Measurements from ENCODE around the gene TAF3. TPM values are rescaled to one million over a fixed set of nuclear protein-coding genes. Genes with fewer than 3 reads are reported as not detected.
A peak's percentile ranks its signal among the peaks of the same experiment; 100 is the strongest.

TAF3 gene
- polyA plus RNA-seq, 3 donors from 2014 or later = 3.5 to 13.2 (median 5.5) TPM

DNA sequence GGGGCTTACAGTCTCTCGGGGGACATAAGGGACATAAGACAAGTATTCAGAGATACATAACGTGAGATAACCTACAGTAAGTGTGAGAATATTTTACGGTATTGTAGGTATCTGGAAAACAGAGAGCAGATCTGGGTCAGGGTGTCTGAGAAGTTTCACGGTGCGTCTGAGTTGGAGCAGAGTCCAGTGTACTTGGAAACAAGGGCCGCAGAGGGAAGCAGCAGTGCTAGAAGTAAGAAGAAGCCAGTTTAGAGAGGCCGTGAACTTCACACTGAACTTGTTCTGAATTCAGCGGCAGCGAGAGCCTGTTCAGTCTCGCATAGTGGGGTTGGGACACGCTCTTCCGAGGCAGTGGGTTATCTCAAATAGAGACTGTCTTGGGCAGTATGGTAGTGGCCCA, 85.5 kb downstream of the TAF3 start:
- DNase-seq = no peak
- H3K4me3 Mint-ChIP-seq = no peak overlapping the region
- H3K27ac Mint-ChIP-seq = no peak overlapping the region
- no peaks in the 10 kb centered on the region for H3K9me3 Mint-ChIP-seq
- H3K27me3 Mint-ChIP-seq (ENCODE audit: low read depth in 3 of 3) = no peaks in the 10 kb centered on the region
- peaks cover 0 to 11% (median 4%) of the 10 kb centered on the region in 3 donors for H3K36me3 Mint-ChIP-seq
- H3K4me1 Mint-ChIP-seq = peaks cover 11 to 45% of the 10 kb centered on the region in 2 donors

DNA sequence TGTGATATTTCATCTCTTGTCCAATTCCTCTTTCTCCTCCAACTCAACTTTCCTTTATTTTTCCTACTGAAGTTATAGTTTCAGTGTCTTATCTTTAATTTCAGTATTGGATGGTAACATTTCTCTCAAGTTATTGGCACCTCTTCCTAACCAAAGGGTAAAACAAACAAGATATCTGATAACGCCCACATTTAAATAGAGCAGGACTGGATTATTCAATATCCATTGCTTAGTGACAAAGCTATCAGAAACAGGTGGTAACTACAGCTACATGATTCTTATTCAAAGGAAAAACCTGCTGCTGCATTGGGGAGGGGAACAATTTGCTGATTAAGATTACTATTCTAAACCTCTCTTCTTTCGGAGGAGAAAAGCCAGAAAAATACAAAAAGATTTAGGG, 87.8 kb downstream of the TAF3 start:
- no peaks in the 10 kb centered on the region for H3K9me3 Mint-ChIP-seq
- no peak for DNase-seq
- H3K27ac Mint-ChIP-seq = no peak overlapping the region
- H3K4me3 Mint-ChIP-seq = no peak overlapping the region
- no peaks in the 10 kb centered on the region for H3K27me3 Mint-ChIP-seq (ENCODE audit: low read depth in 3 of 3)
- H3K4me1 Mint-ChIP-seq = peaks cover 5 to 32% of the 10 kb centered on the region in 2 donors
- H3K36me3 Mint-ChIP-seq = no peaks in the 10 kb centered on the region

DNA sequence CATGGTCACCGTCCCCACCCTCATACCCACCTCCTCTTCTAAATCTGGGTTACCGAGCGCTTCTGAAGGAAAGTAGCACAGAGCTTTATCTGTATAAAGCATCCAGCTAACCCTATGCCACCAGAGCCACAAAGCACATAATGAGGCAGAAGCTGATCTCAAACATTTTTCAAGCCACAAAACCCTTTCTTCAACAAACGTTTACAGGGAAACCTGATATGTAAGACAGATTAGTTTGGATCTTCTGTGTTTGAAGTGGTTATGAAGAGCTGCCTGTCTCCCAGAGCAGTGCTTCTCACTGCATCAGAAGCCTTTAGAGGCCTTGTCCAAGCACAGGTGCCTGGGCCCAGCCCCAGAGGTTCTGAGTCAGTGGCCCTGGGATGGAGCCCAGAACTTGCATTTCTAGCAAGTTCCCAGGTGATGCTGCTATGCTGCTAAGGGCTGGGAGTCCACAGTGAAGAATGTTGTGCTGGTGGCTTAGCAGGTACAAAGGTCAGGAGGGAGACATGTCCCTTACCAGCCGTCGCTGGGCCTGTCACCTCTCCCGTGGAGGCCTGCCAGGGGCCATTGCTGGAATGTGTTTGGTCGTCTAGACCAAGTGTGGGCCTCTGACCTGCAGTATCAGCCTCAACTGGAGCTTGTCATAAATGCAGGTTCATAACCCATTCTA, 90.4 kb downstream of the TAF3 start:
- no peaks in the 10 kb centered on the region for H3K36me3 Mint-ChIP-seq
- H3K27me3 Mint-ChIP-seq (ENCODE audit: low read depth in 3 of 3) = peaks cover 0 to 2% (median 0%) of the 10 kb centered on the region in 3 donors
- DNase-seq = no peak
- H3K9me3 Mint-ChIP-seq = no peaks in the 10 kb centered on the region
- no peak overlapping the region for H3K4me3 Mint-ChIP-seq
- H3K4me1 Mint-ChIP-seq = peaks cover 10 to 35% of the 10 kb centered on the region in 2 donors
- H3K27ac Mint-ChIP-seq = no peak overlapping the region

DNA sequence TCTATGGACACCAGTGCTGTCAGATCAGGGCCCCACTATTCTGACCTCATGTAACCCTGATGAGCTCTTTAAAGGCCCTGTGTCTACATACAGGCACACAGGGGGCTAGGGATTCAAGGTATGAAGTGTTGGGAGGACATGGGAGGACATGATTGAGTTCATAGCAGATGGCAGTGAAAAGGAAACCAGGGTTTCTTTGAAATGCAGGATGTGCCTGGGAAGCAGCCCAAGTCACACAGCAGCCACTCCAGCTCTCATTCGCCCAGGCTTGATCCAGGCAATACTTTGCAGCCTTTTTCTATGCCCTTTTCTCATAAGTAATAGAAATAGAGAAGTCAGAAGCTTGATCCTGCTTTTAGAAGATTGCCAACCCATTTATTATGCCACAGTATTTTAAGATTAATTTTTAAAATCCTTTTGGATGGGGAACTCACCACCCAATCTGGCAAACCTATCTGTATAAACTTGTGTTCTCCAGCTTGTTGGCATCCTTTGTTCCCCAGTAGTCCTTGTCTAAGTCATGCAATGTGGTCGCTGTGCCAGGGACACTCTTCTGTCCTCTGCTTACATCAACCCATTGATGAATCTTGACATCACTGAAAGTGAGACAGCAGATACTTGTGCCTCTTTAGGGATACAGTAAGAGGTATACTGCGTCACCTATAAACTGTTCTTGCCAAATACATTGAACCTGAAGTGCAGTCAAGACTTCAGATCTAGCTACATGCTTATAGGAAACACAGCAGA, 95.0 kb downstream of the TAF3 start:
- H3K4me3 Mint-ChIP-seq = no peak overlapping the region
- no peak for DNase-seq
- no peaks in the 10 kb centered on the region for H3K36me3 Mint-ChIP-seq
- H3K4me1 Mint-ChIP-seq = peaks cover 6 to 10% of the 10 kb centered on the region in 2 donors
- H3K9me3 Mint-ChIP-seq = no peaks in the 10 kb centered on the region
- H3K27me3 Mint-ChIP-seq (ENCODE audit: low read depth in 3 of 3) = peaks cover 0 to 2% (median 0%) of the 10 kb centered on the region in 3 donors
- peak overlapping the region in 1 of 6 donors; percentile 7 for H3K27ac Mint-ChIP-seq

DNA sequence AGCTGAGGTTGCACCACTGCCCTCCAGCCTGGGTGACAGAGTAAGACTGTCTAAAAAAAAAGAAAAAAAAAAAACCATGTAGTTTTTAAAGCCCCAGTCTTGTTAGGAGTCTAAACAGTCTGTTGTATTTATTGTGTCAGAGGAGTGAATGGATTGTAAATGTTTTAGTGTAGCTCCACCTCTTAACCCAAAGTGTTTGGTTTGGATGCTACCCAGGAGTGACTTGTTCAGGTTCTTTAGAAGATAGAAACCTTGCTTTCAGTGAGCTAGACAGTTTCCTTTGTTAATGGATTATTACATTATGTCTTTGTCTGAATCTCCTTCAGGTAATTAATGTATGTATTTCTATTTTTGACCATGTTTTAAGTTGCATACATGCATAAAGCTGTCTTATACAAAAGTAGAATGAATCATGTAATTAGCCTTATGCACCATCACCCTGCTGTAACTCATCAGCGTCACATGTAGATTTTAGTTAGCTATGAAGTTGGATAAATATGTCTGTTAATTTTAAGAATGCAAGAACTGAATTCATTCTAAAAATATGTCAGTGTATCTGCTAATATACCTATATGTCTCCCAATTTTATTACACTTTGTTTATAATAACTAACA, 97.7 kb downstream of the TAF3 start:
- H3K4me1 Mint-ChIP-seq = peaks cover 6 to 10% of the 10 kb centered on the region in 2 donors
- H3K36me3 Mint-ChIP-seq = no peaks in the 10 kb centered on the region
- H3K4me3 Mint-ChIP-seq = no peak overlapping the region
- peaks cover 0 to 2% (median 0%) of the 10 kb centered on the region in 3 donors for H3K27me3 Mint-ChIP-seq (ENCODE audit: low read depth in 3 of 3)
- no peak for DNase-seq
- no peak overlapping the region for H3K27ac Mint-ChIP-seq
- H3K9me3 Mint-ChIP-seq = no peaks in the 10 kb centered on the region

DNA sequence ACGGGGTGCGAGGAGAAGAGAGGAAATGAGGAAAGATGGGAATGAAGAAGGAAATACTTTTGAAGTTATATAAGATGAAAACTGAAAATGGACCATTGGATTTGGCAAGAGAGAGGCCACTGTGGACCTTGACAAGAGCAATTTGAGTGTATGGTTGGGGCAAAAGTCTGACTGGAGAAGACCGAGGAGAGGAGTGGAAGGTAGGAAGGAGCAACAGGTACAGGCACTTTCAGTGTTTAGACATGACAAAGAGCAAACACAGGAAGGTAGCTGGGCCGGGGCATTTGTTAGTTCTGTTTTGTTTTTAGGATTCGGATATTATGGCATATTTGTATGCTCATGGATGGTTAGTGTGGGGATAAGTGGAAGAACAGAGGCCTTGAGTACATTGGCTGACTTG, 99.4 kb downstream of the TAF3 start:
- no peak overlapping the region for H3K4me3 Mint-ChIP-seq
- no peak overlapping the region for H3K27ac Mint-ChIP-seq
- no peaks in the 10 kb centered on the region for H3K9me3 Mint-ChIP-seq
- peaks cover 5 to 9% of the 10 kb centered on the region in 2 donors for H3K4me1 Mint-ChIP-seq
- no peaks in the 10 kb centered on the region for H3K36me3 Mint-ChIP-seq
- DNase-seq = no peak
- H3K27me3 Mint-ChIP-seq (ENCODE audit: low read depth in 3 of 3) = peaks cover 0 to 2% (median 0%) of the 10 kb centered on the region in 3 donors

DNA sequence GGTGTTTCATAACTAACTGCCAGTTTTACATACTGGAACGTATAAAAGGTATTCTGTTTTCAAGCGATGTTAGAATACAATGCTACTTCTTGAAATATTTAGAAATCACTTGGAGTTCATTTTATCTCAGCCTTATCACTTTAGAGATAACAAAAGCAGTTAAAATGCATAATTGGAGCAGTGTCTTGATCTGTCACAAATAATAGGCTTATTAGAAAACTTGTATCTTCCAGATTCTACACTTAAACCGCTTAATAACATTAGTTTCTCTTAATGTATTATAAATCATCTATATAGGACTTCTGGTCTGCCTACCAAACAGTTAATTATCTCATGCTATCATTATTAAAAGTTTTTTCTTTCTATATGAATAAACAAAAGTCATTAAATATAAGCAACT, 104.4 kb downstream of the TAF3 start:
- Mint-ChIP-seq H3K27me3 (ENCODE audit: low read depth in 3 of 3) (no peaks in the 10 kb centered on the region), H3K36me3 (no peaks in the 10 kb centered on the region), H3K9me3 (no peaks in the 10 kb centered on the region), H3K4me3 (no peak overlapping the region), H3K4me1 (peaks cover 13 to 19% of the 10 kb centered on the region in 2 donors), H3K27ac (no peak overlapping the region)
- DNase-seq = no peak

DNA sequence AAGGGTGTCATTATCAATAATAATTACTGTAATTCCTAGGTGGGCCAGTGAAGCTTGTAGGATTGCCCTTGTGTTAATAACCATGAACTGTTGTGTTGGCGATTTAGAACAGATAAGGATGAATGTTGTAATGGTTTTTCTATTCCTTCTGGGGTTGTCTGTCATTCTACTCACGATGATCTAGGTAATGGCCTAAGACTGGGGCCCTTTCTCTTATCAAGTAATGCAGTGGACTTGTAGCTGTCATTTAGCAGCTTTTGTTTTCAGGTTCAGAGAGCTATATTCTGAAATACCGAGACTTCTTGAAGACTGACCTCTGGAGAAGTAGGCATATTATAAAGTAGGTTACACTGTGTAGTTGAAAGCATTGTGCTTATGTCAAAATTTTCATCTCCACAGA, 110.2 kb downstream of the TAF3 start:
- no peaks in the 10 kb centered on the region for H3K36me3 Mint-ChIP-seq
- no peak overlapping the region for H3K4me3 Mint-ChIP-seq
- no peak for DNase-seq
- no peaks in the 10 kb centered on the region for H3K9me3 Mint-ChIP-seq
- peaks cover 14 to 29% of the 10 kb centered on the region in 2 donors for H3K4me1 Mint-ChIP-seq
- H3K27me3 Mint-ChIP-seq (ENCODE audit: low read depth in 3 of 3) = peaks cover 0 to 2% (median 0%) of the 10 kb centered on the region in 3 donors
- no peak overlapping the region for H3K27ac Mint-ChIP-seq

DNA sequence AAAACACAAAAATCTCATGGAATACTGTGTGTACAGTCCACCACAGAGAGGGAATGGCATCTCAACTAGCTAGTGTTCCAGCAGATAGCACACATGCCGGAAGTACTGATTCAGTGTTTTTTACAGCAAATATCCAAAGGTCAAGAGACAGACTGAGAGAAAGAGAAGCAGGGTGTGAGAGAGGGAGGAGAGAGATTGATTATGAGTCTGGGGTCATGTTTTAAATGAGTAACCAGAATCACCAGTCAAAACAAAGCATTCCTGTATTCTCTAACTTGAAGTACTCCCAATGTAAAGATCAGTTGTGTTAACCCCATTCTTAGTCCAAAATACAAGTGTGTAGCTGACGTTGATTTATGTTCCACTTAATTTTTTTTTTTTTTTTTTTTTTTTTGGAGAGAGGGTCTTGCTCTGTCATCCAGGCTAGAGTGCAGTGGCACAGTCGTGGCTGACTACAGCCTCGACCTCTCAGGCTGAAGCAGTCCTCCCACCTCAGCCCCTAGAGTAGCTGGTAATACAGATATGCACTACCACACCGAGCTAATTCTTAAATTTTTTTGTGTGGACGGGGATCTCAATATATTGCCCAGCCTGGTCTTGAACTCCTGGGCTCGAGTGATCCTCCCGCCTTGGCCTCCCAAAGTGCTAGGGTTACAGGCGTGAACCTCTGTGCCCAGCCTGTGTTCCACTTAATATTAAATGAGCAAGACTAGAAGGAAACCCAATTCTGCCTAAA, 114.2 kb downstream of the TAF3 start:
- Mint-ChIP-seq H3K4me1 (peaks cover 9 to 24% of the 10 kb centered on the region in 2 donors), H3K27ac (peak overlapping the region in 1 of 6 donors; percentile 55), H3K36me3 (peaks cover 3 to 15% (median 7%) of the 10 kb centered on the region in 3 donors), H3K9me3 (no peaks in the 10 kb centered on the region), H3K27me3 (ENCODE audit: low read depth in 3 of 3) (peaks cover 0 to 2% (median 0%) of the 10 kb centered on the region in 3 donors), H3K4me3 (no peak overlapping the region)
- no peak for DNase-seq

DNA sequence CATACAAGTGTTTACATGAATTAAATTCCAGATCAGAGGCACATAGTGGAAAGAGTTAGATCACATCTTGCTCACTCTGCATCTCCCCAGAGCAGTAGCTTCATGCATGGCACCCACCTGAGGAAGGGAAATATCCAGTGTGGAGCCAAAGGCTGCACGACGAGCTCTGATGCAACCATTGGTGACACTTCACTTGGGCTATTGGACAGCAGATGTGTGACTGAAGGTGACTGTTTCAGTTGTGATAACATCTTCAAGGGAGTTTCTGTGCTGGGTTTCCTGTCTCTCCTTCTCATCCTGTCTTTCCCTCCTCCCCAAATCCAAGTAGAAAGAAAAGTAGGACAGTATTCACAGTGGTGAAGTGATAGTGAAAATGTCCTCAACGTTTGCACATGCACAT, 115.0 kb downstream of the TAF3 start:
- Mint-ChIP-seq H3K9me3 (no peaks in the 10 kb centered on the region), H3K4me1 (peaks cover 11 to 26% of the 10 kb centered on the region in 2 donors), H3K27ac (peak overlapping the region in 1 of 6 donors; percentile 64), H3K4me3 (no peak overlapping the region), H3K27me3 (ENCODE audit: low read depth in 3 of 3) (peaks cover 0 to 2% (median 0%) of the 10 kb centered on the region in 3 donors), H3K36me3 (peaks cover 3 to 20% (median 10%) of the 10 kb centered on the region in 3 donors)
- no peak for DNase-seq

DNA sequence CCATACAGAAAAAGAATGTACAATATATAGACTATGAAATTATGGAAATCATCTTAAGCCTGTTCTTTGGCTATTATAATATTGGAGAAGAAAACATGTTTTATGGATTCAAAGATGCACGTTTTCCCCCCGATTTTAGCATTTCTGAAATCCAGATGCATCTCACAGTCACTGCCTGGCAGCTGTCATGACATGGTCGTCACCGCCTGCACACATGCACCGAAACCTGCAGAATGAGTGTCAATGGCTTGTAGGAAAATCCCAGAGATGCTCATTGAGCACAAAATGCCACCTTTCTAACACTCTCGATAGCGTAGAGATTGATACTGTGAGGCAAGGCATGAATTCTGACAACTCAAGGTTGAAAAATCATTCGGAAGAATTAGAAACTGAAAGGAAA, 115.5 kb downstream of the TAF3 start:
- H3K27ac Mint-ChIP-seq = no peak overlapping the region
- peaks cover 5 to 25% (median 14%) of the 10 kb centered on the region in 3 donors for H3K36me3 Mint-ChIP-seq
- H3K4me3 Mint-ChIP-seq = no peak overlapping the region
- H3K4me1 Mint-ChIP-seq = peaks cover 11 to 30% of the 10 kb centered on the region in 2 donors
- H3K9me3 Mint-ChIP-seq = peaks cover 0 to 4% (median under 1%) of the 10 kb centered on the region in 6 donors
- no peak for DNase-seq
- peaks cover 0 to 3% (median 0%) of the 10 kb centered on the region in 3 donors for H3K27me3 Mint-ChIP-seq (ENCODE audit: low read depth in 3 of 3)

DNA sequence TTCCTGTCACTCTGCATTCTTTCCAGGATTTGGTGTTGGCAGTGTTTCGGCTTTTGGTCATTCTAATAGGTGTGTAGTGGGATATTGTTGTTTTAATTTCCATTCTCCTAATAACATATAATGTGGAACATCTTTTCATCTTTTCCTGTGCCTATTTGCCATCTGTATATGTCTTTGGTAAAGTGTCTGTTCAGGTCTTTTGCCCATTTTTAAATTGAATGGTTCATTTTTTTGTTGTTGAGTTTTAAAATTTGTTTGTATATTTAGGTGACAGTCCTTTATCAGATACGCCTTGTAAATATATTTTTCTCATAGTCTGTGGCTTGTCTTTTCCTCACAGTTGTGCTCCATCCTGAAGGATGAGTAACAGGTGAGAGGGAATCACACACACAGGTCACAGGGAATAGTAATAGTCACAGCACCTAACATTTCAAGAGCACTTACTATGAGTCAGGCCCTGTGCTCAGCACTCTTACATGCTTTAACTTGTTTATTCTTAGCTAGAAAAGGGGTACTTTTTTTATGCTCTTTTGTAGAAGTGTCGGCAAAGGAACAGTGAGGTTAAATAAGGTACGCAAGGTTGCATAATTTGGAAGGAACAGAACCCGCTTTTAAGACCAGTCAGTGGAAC, 119.1 kb downstream of the TAF3 start:
- DNase-seq = no peak
- H3K9me3 Mint-ChIP-seq = peaks cover 0 to 5% (median 1%) of the 10 kb centered on the region in 6 donors
- H3K27me3 Mint-ChIP-seq (ENCODE audit: low read depth in 3 of 3) = peaks cover 0 to 3% (median 1%) of the 10 kb centered on the region in 3 donors
- H3K27ac Mint-ChIP-seq = no peak overlapping the region
- peaks cover 7 to 26% (median 15%) of the 10 kb centered on the region in 3 donors for H3K36me3 Mint-ChIP-seq
- H3K4me1 Mint-ChIP-seq = peaks cover 21 to 55% of the 10 kb centered on the region in 2 donors
- no peak overlapping the region for H3K4me3 Mint-ChIP-seq

DNA sequence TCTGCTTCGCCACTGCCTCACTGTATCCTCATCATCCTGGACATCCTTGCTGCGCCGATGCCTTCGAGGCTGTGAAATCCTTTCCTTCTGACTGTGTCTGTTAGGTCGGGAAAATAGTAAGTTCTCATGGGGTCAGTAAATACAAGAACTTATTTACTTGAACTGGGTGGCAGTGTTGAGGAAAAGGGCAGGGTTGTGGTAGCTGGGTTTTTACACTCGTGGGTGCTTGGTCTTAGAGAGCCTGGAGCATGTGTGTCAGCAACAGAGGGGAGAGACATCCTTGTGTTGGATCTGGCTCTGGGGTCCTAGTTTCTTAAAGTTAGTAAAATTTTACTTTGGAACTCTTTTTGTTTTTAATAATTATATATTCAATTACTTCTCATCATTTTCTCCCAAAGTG, 123.3 kb downstream of the TAF3 start:
- Mint-ChIP-seq H3K4me3 (no peak overlapping the region), H3K36me3 (peaks cover 7 to 23% (median 15%) of the 10 kb centered on the region in 3 donors), H3K9me3 (peaks cover 0 to 5% (median 1%) of the 10 kb centered on the region in 6 donors), H3K4me1 (peaks cover 33 to 68% of the 10 kb centered on the region in 2 donors), H3K27ac (peak overlapping the region in 2 of 6 donors; percentile 0 to 33), H3K27me3 (ENCODE audit: low read depth in 3 of 3) (peaks cover 0 to 1% (median 1%) of the 10 kb centered on the region in 3 donors)
- DNase-seq = no peak

All from immature natural killer cell (primary cell).